Glutamatergic neuron (in vitro differentiated cells): Measurements from ENCODE around the gene DHX29. TPM values are rescaled to one million over a fixed set of nuclear protein-coding genes. Genes with fewer than 3 reads are reported as not detected.

Source experiments
- DNase-seq: peaks from one replicate; pipeline ENCODE4 v3.0.0; 2022
- H3K27ac Mint-ChIP-seq: one replicate; pipeline ENCODE4 v1.8.0; 2020; ENCODE audit warnings: mild to moderate bottlenecking, mixed read lengths, inconsistent platforms; ENCODE audit not compliant: unreplicated experiment
- H3K27me3 Mint-ChIP-seq: one replicate; pipeline ENCODE4 v1.8.0; 2020; ENCODE audit warnings: mild to moderate bottlenecking, moderate library complexity, mixed read lengths, inconsistent platforms; ENCODE audit not compliant: unreplicated experiment
- H3K36me3 Mint-ChIP-seq: one replicate; pipeline ENCODE4 v1.8.0; 2020; ENCODE audit warnings: mild to moderate bottlenecking, mixed read lengths, inconsistent platforms; ENCODE audit not compliant: unreplicated experiment
- H3K4me1 Mint-ChIP-seq: one replicate; pipeline ENCODE4 v1.8.0; 2020; ENCODE audit warnings: mild to moderate bottlenecking, low read depth, mixed read lengths, inconsistent platforms; ENCODE audit not compliant: unreplicated experiment
- H3K4me3 Mint-ChIP-seq: one replicate; pipeline ENCODE4 v1.8.0; 2020; ENCODE audit warnings: mild to moderate bottlenecking, mixed read lengths, inconsistent platforms; ENCODE audit not compliant: unreplicated experiment
- H3K9me3 Mint-ChIP-seq: one replicate; pipeline ENCODE4 v1.8.0; 2020; ENCODE audit warnings: mild to moderate bottlenecking, moderate library complexity, mixed read lengths, inconsistent platforms; ENCODE audit not compliant: unreplicated experiment
- CTCF ChIP-seq: fragments of 200-600 bp; sonication (generic); IDR thresholded peaks from one replicate; pipeline ENCODE4 v1.5.0; 2021; ENCODE audit not compliant: partially characterized antibody, unreplicated experiment
- total RNA-seq: library from RNA; stranded (reverse); fragmentation: NEBNext Ultra II Directional; extraction: Animal tissue kit (Norgen Biotek cat#: 25700); gene quantifications from one replicate; pipeline ENCODE4 v1.2.1, GENCODE V29; 2021; ENCODE audit not compliant: unreplicated experiment

Gene DHX29
- total RNA-seq, 1 donor from 2014 or later, result 22.9 TPM

- H3K4me3 Mint-ChIP-seq, result no peak overlapping the region
- no peaks in the 10 kb centered on the region for H3K27me3 Mint-ChIP-seq
- DNase-seq, result no peak
- H3K36me3 Mint-ChIP-seq, result no peaks in the 10 kb centered on the region
- H3K4me1 Mint-ChIP-seq, result peaks cover 4% of the 10 kb centered on the region
- no peak for TF ChIP-seq CTCF
- no peak overlapping the region for H3K27ac Mint-ChIP-seq
- H3K9me3 Mint-ChIP-seq, result no peaks in the 10 kb centered on the region
Measured at GRCh38 chr5:55316837-55317236, 9.3 kb upstream of the DHX29 start.

- no peaks in the 10 kb centered on the region for H3K9me3 Mint-ChIP-seq
Measured at GRCh38 chr5:55316289-55316688, 8.8 kb upstream of the DHX29 start.

GRCh38 chr5:55313870-55314617 is 6.5 kb upstream of the DHX29 start:
- Mint-ChIP-seq H3K27ac (no peak overlapping the region), H3K4me3 (no peak overlapping the region), H3K36me3 (no peaks in the 10 kb centered on the region), H3K4me1 (peaks cover 4% of the 10 kb centered on the region), H3K9me3 (no peaks in the 10 kb centered on the region), H3K27me3 (no peaks in the 10 kb centered on the region)
- no peak for TF ChIP-seq CTCF
- no peak for DNase-seq

More at GRCh38 chr5:55316289-55316688, 8.8 kb upstream of the DHX29 start:
- DNase-seq, result no peak
- Mint-ChIP-seq H3K4me1 (peaks cover 4% of the 10 kb centered on the region), H3K36me3 (no peaks in the 10 kb centered on the region), H3K27ac (no peak overlapping the region), H3K27me3 (no peaks in the 10 kb centered on the region), H3K4me3 (no peak overlapping the region)
- TF ChIP-seq CTCF, result no peak

- H3K27me3 Mint-ChIP-seq, result no peaks in the 10 kb centered on the region
Measured at GRCh38 chr5:55308254-55308836, 851 bp upstream of the DHX29 start.

More at GRCh38 chr5:55308254-55308836, 851 bp upstream of the DHX29 start:
- H3K4me1 Mint-ChIP-seq, result peaks cover 2% of the 10 kb centered on the region
- no peak overlapping the region for H3K27ac Mint-ChIP-seq
- H3K9me3 Mint-ChIP-seq, result peaks cover 1% of the 10 kb centered on the region
- DNase-seq, result no peak
- no peak overlapping the region for H3K4me3 Mint-ChIP-seq
- TF ChIP-seq CTCF, result no peak
- H3K36me3 Mint-ChIP-seq, result no peaks in the 10 kb centered on the region
